GM18505 (cell line): ENCODE results near the gene TGM4.
"Not testable (repeated sequence)": the region's sequence is repeated elsewhere in the genome, so short reads cannot be mapped to it uniquely, and the experiment has no call there.

ENCODE experiments used
- ATAC-seq: cut with Tn5 transposase; IDR thresholded peaks from one replicate; pipeline ENCODE4 v1.9.1; 2021; ENCODE audit not compliant: unreplicated experiment
- POLR2A ChIP-seq: IDR thresholded peaks from 4 replicates; pipeline ENCODE4 v1.6.1; 2011; ENCODE audit warnings: borderline replicate concordance; ENCODE audit not compliant: insufficient read depth, insufficient read length; ENCODE audit errors: extremely low read depth

The TGM4 gene

GRCh38 chr3:44874308-44874707, at the start of gene TGM4:
TGM4 (plus strand) TSS chr3:44874608; CDS start chr3:44874679, 71 bp downstream.
- no peak for ATAC-seq
- TF ChIP-seq POLR2A, result no peak

- no peak for ATAC-seq
- no peak for TF ChIP-seq POLR2A
Observed at GRCh38 chr3:44825264-44825925, 49.0 kb upstream of the TGM4 start.

- no peak for TF ChIP-seq POLR2A
- no peak for ATAC-seq
Observed at GRCh38 chr3:44827196-44827595, 47.2 kb upstream of the TGM4 start.

- no peak for ATAC-seq
- no peak for TF ChIP-seq POLR2A
Observed at GRCh38 chr3:44831232-44831631, 43.2 kb upstream of the TGM4 start.

GRCh38 chr3:44832032-44832431, 42.4 kb upstream of the TGM4 start:
- no peak for ATAC-seq

GRCh38 chr3:44832965-44833364, 41.4 kb upstream of the TGM4 start:
- ATAC-seq, result no peak
- no peak for TF ChIP-seq POLR2A

More at GRCh38 chr3:44832032-44832431, 42.4 kb upstream of the TGM4 start:
- no peak for TF ChIP-seq POLR2A

GRCh38 chr3:44833394-44833793, 41.0 kb upstream of the TGM4 start:
- TF ChIP-seq POLR2A, result no peak
- no peak for ATAC-seq

GRCh38 chr3:44835684-44836083, 38.7 kb upstream of the TGM4 start:
- no peak for TF ChIP-seq POLR2A
- ATAC-seq, result no peak

GRCh38 chr3:44842376-44842775, 32.0 kb upstream of the TGM4 start:
- no peak for TF ChIP-seq POLR2A
- ATAC-seq, result no peak

GRCh38 chr3:44845528-44846520, 28.6 kb upstream of the TGM4 start:
- TF ChIP-seq POLR2A, result no peak
- no peak for ATAC-seq

GRCh38 chr3:44848634-44849033, 25.8 kb upstream of the TGM4 start:
- ATAC-seq, result no peak

GRCh38 chr3:44856663-44857062, 17.7 kb upstream of the TGM4 start:
- ATAC-seq, result not testable (repeated sequence)

More at GRCh38 chr3:44848634-44849033, 25.8 kb upstream of the TGM4 start:
- no peak for TF ChIP-seq POLR2A

GRCh38 chr3:44860117-44860516, 14.3 kb upstream of the TGM4 start:
- no peak for TF ChIP-seq POLR2A

More at GRCh38 chr3:44860117-44860516, 14.3 kb upstream of the TGM4 start:
- ATAC-seq, result no peak
